AG10803 (cell line): ENCODE results near the gene MFSD2A.
A peak's percentile ranks its signal among the peaks of the same experiment; 100 is the strongest.

Source experiments
- DNase-seq: peaks from one replicate; pipeline ENCODE4 v3.0.0; 2010; ENCODE audit warnings: low read depth
- H3K4me3 ChIP-seq: 2 replicates; pipeline ENCODE4 v1.5.1; 2011; ENCODE audit warnings: mild to moderate bottlenecking, low read length, control low read depth
- CTCF ChIP-seq: conservative IDR thresholded peaks from 2 replicates; pipeline ENCODE4 v1.5.1; 2011; ENCODE audit warnings: mild to moderate bottlenecking, low read length, control low read depth, inconsistent platforms

MFSD2A gene

GRCh38 chr1:39990428-39990827 is 35.5 kb downstream of the MFSD2A start:
- TF ChIP-seq CTCF, result no peak
- no peak overlapping the region for H3K4me3 ChIP-seq
- no peak for DNase-seq

GRCh38 chr1:39992234-39992633 is 37.3 kb downstream of the MFSD2A start:
- no peak overlapping the region for H3K4me3 ChIP-seq
- DNase-seq, result peak; percentile 27
- no peak for TF ChIP-seq CTCF

GRCh38 chr1:39992888-39993287 is 37.9 kb downstream of the MFSD2A start:
- H3K4me3 ChIP-seq, result no peak overlapping the region
- no peak for DNase-seq
- TF ChIP-seq CTCF, result no peak

GRCh38 chr1:39995973-39996393 is 41.0 kb downstream of the MFSD2A start:
- no peak for TF ChIP-seq CTCF
- no peak overlapping the region for H3K4me3 ChIP-seq
- no peak for DNase-seq

GRCh38 chr1:39996396-39997004 is 41.6 kb downstream of the MFSD2A start:
- TF ChIP-seq CTCF, result no peak
- no peak overlapping the region for H3K4me3 ChIP-seq
- peak; percentile 33 for DNase-seq

- no peak for DNase-seq
- H3K4me3 ChIP-seq, result no peak overlapping the region
- no peak for TF ChIP-seq CTCF
Observed at GRCh38 chr1:40001456-40001855, 46.5 kb downstream of the MFSD2A start.

- DNase-seq, result no peak
- no peak for TF ChIP-seq CTCF
- no peak overlapping the region for H3K4me3 ChIP-seq
Observed at GRCh38 chr1:40003156-40004093, 48.5 kb downstream of the MFSD2A start.
